Ishikawa (cell line): Measurements from ENCODE around the gene BACH2.

ENCODE experiments used
- CEBPB ChIP-seq: IDR thresholded peaks from 2 replicates; pipeline ENCODE4 v1.6.1; 2012
- CREB1 ChIP-seq: IDR thresholded peaks from 2 replicates; pipeline ENCODE4 v1.6.1; 2012; ENCODE audit warnings: low read depth
- RAD21 ChIP-seq: IDR thresholded peaks from 2 replicates; pipeline ENCODE4 v1.6.1; 2012; ENCODE audit warnings: low read depth
- REST ChIP-seq: IDR thresholded peaks from 2 replicates; pipeline ENCODE4 v1.6.1; 2012; ENCODE audit warnings: low read depth, mild to moderate bottlenecking
- TF ChIP-seq, protein P1 (sequence below): IDR thresholded peaks from 2 replicates; pipeline ENCODE4 v1.6.1; 2012

DNA sequence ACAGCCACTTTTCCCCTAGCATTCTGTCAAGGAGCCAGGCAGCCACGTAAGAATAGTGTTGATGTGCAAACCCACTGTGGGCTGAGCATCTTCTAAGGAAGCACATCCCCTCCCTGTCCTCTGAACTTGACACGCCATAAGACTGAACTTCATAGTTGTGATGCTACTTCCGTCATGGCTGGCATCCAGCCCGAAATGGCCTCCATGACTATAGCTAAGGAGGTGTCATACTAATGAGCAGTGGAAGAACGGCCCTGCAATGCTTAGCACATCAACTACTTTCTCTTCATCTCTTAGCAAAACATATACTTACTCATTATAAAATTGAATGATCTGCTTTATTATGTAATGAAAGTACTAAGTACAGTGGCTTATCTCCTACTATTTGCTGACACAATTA, 292.1 kb downstream of the BACH2 start:
- TF ChIP-seq, protein P1, sequence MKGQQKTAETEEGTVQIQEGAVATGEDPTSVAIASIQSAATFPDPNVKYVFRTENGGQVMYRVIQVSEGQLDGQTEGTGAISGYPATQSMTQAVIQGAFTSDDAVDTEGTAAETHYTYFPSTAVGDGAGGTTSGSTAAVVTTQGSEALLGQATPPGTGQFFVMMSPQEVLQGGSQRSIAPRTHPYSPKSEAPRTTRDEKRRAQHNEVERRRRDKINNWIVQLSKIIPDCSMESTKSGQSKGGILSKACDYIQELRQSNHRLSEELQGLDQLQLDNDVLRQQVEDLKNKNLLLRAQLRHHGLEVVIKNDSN: no peak
- TF ChIP-seq CREB1: no peak
- TF ChIP-seq CEBPB: no peak
- TF ChIP-seq RAD21: no peak
- TF ChIP-seq REST: no peak
